ELF-1 (cell line): ENCODE measurements around the gene ZGRF1.
"Not testable (repeated sequence)": the region's sequence is repeated elsewhere in the genome, so short reads cannot be mapped to it uniquely, and the experiment has no call there.

Experiments used
- DNase-seq: peaks from one replicate; pipeline ENCODE4 v3.0.0-alpha.2; 2016; ENCODE audit warnings: low read depth, low spot score

The ZGRF1 gene

GRCh38 chr4:112636688-112637551 is at the start of gene ZGRF1, which contains the start of gene LARP7:
TSS of gene ZGRF1 (minus strand) at chr4:112636909. CDS start at chr4:112633176, 3,733 bp downstream.
TSS of gene LARP7 (plus strand) at chr4:112637143. CDS start at chr4:112644670, 7,527 bp downstream.
- peak; percentile 100 for DNase-seq

DNA sequence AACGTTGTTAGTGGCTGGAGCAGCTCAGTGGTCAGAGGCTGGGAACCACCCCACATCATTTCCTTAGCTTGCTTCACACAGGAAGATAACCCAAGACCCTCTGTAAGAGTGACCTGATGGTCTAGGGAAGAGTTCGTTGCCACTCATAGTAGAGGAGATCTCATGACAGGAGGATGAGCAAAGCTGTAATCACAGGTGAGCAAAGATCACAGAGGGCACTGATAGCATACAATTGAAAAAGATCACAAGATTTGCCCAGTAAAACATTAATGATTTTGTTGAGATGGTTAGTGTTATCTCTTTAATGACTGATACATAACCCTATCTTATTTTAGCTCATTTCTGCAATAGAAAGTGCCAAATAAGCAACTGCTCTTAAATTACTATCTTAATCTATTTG is 44.3 kb upstream of the ZGRF1 start:
- no peak for DNase-seq

- no peak for DNase-seq
Measured at GRCh38 chr4:112677519-112678091, 40.9 kb upstream of the ZGRF1 start.

- peak; percentile 31 for DNase-seq
Measured at GRCh38 chr4:112674376-112674775, 37.7 kb upstream of the ZGRF1 start.

GRCh38 chr4:112673686-112674085 is 37.0 kb upstream of the ZGRF1 start:
- DNase-seq: no peak

DNA sequence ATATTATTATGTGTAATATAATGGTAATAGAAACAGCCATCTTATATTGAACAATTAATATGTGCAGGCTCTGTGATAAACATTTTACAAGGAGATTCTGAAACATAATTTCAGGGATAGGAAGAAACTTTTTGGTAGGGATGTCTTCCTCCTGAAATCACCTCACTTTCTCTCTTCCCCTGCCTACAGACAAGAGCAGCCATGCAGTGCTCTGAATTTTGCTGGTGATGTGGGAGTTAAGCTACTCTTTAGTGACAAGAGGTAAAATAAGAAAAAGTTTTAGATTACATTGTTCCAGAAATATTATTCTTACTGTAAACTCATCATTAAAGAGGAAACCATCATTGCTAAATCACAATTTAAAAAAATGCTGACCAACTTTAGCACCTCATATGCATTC is 36.4 kb upstream of the ZGRF1 start:
- no peak for DNase-seq

DNA sequence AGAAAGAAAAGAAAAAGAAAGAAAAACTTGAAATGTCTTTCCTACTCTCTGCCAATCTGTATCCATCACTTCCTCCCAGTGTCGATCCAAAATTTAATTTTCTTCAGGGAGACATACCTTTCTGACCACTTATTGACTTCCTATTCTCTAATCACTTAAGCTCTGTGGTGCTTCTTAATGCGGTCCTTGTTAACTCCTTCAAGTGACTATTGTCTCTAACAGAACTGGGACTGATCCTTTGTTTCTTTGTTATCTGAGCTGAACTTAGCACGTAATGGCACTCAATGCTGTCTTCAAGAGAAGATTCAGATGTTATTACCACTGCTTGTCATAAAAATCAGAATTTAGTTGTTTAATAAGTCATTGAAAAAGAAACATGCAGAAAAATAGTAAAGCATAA is 31.4 kb upstream of the ZGRF1 start:
- DNase-seq: no peak

- no peak for DNase-seq
Measured at GRCh38 chr4:112664611-112665010, 27.9 kb upstream of the ZGRF1 start.

GRCh38 chr4:112656115-112656514 is 19.4 kb upstream of the ZGRF1 start:
- DNase-seq: not testable (repeated sequence)

- no peak for DNase-seq
Measured at GRCh38 chr4:112655270-112655669, 18.6 kb upstream of the ZGRF1 start.

DNA sequence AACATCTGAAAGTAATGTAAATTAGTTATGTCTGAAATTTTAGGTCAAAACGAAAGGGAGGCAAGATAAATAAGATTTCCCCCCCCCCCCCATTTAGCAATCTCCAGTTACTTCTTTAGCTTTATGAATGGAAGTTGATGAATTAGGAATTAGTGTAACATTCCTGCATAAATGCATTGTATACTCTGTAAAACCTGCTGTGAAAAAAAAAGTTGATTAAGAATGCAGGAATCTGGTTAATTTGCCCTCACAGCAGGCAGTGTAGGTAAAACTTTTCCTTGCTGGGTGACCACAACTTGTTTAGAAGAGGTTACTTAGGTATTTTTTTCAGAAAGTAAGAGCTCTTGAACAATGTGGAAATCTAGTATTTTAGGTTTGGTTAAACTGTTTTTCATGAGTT is 15.5 kb upstream of the ZGRF1 start:
- peak; percentile 63 for DNase-seq

- no peak for DNase-seq
Measured at GRCh38 chr4:112651641-112652040, 14.9 kb upstream of the ZGRF1 start.

GRCh38 chr4:112650332-112650731 is 13.6 kb upstream of the ZGRF1 start:
- DNase-seq: peak; percentile 45

DNA sequence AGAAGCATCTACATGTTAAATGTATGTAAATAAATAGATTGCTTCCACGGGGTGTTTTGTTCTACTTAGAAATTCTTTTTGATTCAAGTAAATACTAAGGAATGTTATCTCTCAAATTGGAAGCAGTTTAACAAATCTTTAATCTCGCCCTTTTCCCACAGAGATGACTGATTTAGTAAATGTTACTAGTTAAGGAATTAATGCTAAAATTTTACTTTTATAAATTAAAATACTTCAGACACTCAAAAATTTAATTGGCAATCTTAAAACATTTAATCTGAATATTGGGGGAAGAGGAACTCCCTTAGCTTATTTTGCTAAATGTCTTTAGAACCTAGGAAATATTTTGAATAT is 12.3 kb upstream of the ZGRF1 start:
- no peak for DNase-seq

- peak; percentile 77 for DNase-seq
Measured at GRCh38 chr4:112648263-112649054, 11.8 kb upstream of the ZGRF1 start.

DNA sequence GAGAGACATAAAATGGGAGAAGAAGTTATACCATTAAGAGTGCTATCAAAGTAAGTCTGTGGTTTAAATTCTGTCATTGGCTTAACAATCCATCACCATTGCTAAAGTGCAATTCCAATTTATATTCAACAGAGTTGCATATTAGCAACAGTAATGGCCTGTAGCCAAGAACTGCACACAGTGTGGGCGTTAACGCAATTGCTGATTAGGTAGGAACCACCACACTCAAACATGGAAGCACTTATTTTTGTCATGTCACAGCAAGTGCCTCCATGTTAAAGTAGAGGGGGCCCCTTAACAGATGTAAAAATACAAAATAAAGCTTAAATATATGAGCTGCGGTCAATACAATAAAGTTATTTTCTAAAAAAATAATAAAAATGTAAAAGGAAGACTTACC is 11.1 kb upstream of the ZGRF1 start:
- DNase-seq: no peak

- no peak for DNase-seq
Measured at GRCh38 chr4:112646632-112647537, 10.2 kb upstream of the ZGRF1 start.

DNA sequence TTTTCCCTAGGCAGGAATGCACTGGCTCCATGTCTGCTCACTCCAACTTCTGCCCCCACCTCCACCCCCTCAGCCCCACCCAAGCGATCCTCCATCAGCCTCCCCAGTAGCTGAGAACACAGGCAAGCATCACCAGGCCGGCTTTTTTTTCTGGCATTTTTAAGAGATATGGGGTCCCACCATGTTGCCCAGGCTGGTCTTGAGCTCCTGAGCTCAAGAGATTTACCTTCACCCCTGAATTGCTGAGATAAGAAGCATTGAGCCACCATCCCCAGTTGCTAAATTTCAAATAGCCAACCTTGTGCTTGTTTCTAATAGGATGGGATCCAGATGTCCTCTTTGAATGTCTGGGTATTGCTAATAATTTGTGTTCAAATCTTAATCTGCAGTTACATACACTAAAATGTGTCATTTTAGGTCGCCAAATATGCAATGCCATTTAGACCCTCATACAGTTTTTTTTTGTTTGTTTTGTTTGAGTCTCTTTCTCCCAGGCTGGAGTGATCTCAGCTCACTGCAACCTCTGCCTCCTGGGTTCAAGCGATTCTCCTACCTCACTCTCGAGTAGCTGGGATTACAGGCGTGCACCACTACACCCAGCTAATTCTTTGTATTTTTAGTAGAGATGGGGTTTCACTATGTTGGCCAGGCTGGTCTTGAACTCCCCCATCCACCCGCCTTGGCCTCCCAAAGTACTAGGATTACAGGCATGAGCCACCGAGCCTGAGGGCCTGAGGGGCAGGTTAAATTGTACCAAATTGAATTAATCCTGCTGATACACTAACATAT is 9.0 kb upstream of the ZGRF1 start:
- peak; percentile 80 for DNase-seq

DNA sequence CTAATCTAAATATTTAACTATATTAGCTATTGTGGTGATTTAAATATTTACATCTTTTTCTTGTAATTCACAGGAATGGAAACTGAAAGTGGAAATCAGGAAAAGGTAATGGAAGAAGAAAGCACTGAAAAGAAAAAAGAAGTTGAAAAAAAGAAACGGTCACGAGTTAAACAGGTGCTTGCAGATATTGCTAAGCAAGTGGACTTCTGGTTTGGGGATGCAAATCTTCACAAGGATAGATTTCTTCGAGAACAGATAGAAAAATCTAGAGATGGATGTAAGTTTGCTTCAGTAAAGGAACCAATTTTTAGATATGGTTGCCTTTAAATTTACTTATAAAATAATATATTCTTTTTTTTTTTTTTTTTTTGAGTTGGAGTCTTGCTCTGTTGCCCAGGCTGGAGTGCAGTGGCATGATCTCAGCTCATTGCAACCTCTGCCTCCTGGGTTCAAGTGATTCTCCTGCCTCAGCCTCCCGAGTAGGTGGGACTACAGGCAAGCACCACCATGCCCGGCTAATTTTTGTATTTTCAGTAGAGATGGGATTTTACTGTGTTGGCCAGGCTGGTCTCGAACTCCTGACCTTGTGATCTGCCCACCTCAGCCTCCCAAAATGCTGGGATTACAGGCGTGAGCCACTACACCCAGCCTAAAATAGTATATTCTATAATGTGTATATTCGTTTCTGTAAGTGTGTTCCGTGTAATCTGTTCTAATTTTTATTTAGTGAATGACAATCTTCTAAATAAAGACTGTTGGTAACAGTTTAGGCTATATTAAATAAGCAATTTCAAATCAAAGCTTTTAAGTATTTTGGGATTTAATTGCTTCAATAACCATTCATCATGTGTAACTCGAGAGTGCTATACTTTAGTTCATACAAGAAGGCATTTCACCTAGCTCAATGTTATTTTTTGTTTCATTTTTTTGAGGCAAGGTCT is 8.2 kb upstream of the ZGRF1 start:
- not testable (repeated sequence) for DNase-seq
